SKM-1 treated with dmso at 0.1 percent for 144 hours (cell line): ENCODE data around the gene SYNDIG1.

Source experiments
- DNase-seq: peaks from one replicate; lab custom pipeline; 2025; ENCODE audit not compliant: unreplicated experiment; lab: John Stamatoyannopoulos, UW

Gene SYNDIG1

GRCh38 chr20:24672181-24672880, 202.9 kb downstream of the SYNDIG1 start:
- DNase-seq = no peak

- no peak for DNase-seq
Observed at GRCh38 chr20:24672886-24673677, 203.7 kb downstream of the SYNDIG1 start.

GRCh38 chr20:24673678-24674570, 204.5 kb downstream of the SYNDIG1 start:
- DNase-seq = no peak

GRCh38 chr20:24674921-24675605, 205.6 kb downstream of the SYNDIG1 start:
- no peak for DNase-seq

- no peak for DNase-seq
Observed at GRCh38 chr20:24675651-24676352, 206.4 kb downstream of the SYNDIG1 start.

- no peak for DNase-seq
Observed at GRCh38 chr20:24676353-24676977, 207.0 kb downstream of the SYNDIG1 start.

GRCh38 chr20:24676978-24677370, 207.5 kb downstream of the SYNDIG1 start:
- DNase-seq = no peak

GRCh38 chr20:24677626-24678315, 208.3 kb downstream of the SYNDIG1 start:
- DNase-seq = no peak

- DNase-seq = no peak
Observed at GRCh38 chr20:24678351-24679106, 209.1 kb downstream of the SYNDIG1 start.

- DNase-seq = no peak
Observed at GRCh38 chr20:24679448-24680047, 210.1 kb downstream of the SYNDIG1 start.

GRCh38 chr20:24681634-24682495, 212.4 kb downstream of the SYNDIG1 start:
- no peak for DNase-seq

GRCh38 chr20:24682496-24682985, 213.1 kb downstream of the SYNDIG1 start:
- no peak for DNase-seq

GRCh38 chr20:24683676-24684075, 214.2 kb downstream of the SYNDIG1 start:
- DNase-seq = no peak

GRCh38 chr20:24684421-24684871, 215.0 kb downstream of the SYNDIG1 start:
- DNase-seq = peak; percentile 54

- DNase-seq = no peak
Observed at GRCh38 chr20:24684956-24685691, 215.7 kb downstream of the SYNDIG1 start.

GRCh38 chr20:24685736-24686135, 216.3 kb downstream of the SYNDIG1 start:
- no peak for DNase-seq
